Memory B cell (primary cell): ENCODE results near the gene RAPGEF3.
A peak's percentile ranks its signal among the peaks of the same experiment; 100 is the strongest.

Experiments used
- ATAC-seq: fragments of 150-1000 bp; cut with Tn5 transposase; 2 replicates; pipeline ENCODE4 v1.10.0; 2021; ENCODE audit warnings: low read depth, mild to moderate bottlenecking, moderate library complexity
- DNase-seq, 2 donors: peaks; one replicate each; pipeline ENCODE4 v3.0.0; 2022; ENCODE audit warnings: low spot score in 2 of 2
- H3K27ac Mint-ChIP-seq: one replicate; pipeline ENCODE4 v1.8.0; 2022; ENCODE audit warnings: mild to moderate bottlenecking, moderate library complexity, mixed read lengths
- H3K27me3 Mint-ChIP-seq: one replicate; pipeline ENCODE4 v1.8.0; 2022; ENCODE audit warnings: mixed read lengths
- H3K36me3 Mint-ChIP-seq: one replicate; pipeline ENCODE4 v1.8.0; 2022; ENCODE audit warnings: mild to moderate bottlenecking, mixed read lengths
- H3K4me1 Mint-ChIP-seq: one replicate; pipeline ENCODE4 v1.8.0; 2022; ENCODE audit warnings: mixed read lengths
- H3K4me3 Mint-ChIP-seq: one replicate; pipeline ENCODE4 v1.8.0; 2022; ENCODE audit warnings: mild to moderate bottlenecking, moderate library complexity, mixed read lengths
- H3K9me3 Mint-ChIP-seq: one replicate; pipeline ENCODE4 v1.8.0; 2022; ENCODE audit warnings: mixed read lengths

RAPGEF3 gene

GRCh38 chr12:47741340-47741703 lies 17.4 kb downstream of the RAPGEF3 start:
- ATAC-seq, result peak; percentile 46
- peaks cover 51% of the 10 kb centered on the region for H3K4me1 Mint-ChIP-seq
- peak overlapping the region; percentile 62 for H3K4me3 Mint-ChIP-seq
- H3K27me3 Mint-ChIP-seq, result no peaks in the 10 kb centered on the region
- peak overlapping the region; percentile 74 for H3K27ac Mint-ChIP-seq
- no peaks in the 10 kb centered on the region for H3K9me3 Mint-ChIP-seq
- DNase-seq, result no peak
- H3K36me3 Mint-ChIP-seq, result no peaks in the 10 kb centered on the region

GRCh38 chr12:47740606-47741339 lies 17.9 kb downstream of the RAPGEF3 start:
- peak overlapping the region; percentile 74 for H3K27ac Mint-ChIP-seq
- H3K36me3 Mint-ChIP-seq, result no peaks in the 10 kb centered on the region
- H3K27me3 Mint-ChIP-seq, result no peaks in the 10 kb centered on the region
- H3K4me1 Mint-ChIP-seq, result peaks cover 45% of the 10 kb centered on the region
- peak overlapping the region; percentile 74 for H3K4me3 Mint-ChIP-seq
- H3K9me3 Mint-ChIP-seq, result no peaks in the 10 kb centered on the region
- ATAC-seq, result peak; percentile 60
- peak in 1 of 2 donors; percentile 44 for DNase-seq

- peak overlapping the region; percentile 74 for H3K4me3 Mint-ChIP-seq
- no peaks in the 10 kb centered on the region for H3K36me3 Mint-ChIP-seq
- ATAC-seq (peak; percentile 49), DNase-seq (no peak)
- H3K4me1 Mint-ChIP-seq, result peaks cover 42% of the 10 kb centered on the region
- H3K27ac Mint-ChIP-seq, result peak overlapping the region; percentile 74
- no peaks in the 10 kb centered on the region for H3K27me3 Mint-ChIP-seq
- H3K9me3 Mint-ChIP-seq, result no peaks in the 10 kb centered on the region
Measured at GRCh38 chr12:47739979-47740378, 18.7 kb downstream of the RAPGEF3 start.

DNA sequence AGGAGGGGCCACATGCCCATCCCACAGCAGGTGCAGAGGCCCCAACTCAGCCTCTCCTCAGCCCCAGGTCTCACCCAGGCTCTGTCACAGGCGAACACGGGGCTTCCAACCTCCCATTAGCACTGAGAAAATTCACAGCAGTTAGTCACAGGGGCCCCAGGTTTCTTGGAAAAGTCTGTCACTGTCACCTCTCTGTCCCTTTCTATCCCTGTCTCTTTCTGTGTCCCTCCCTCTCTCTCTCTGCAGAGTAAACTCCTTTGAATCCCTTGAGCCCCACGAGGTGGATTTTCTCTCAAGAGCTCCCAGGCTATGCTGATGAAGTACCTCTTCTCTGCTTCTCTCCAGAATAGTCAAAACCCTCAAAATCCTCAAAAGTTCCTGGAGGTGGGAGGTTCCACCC lies 19.4 kb downstream of the RAPGEF3 start:
- no peak for ATAC-seq
- peak overlapping the region; percentile 74 for H3K27ac Mint-ChIP-seq
- no peaks in the 10 kb centered on the region for H3K27me3 Mint-ChIP-seq
- H3K4me3 Mint-ChIP-seq, result no peak overlapping the region
- H3K4me1 Mint-ChIP-seq, result peaks cover 41% of the 10 kb centered on the region
- no peak for DNase-seq
- H3K36me3 Mint-ChIP-seq, result no peaks in the 10 kb centered on the region
- no peaks in the 10 kb centered on the region for H3K9me3 Mint-ChIP-seq

- Mint-ChIP-seq H3K4me1 (peaks cover 33% of the 10 kb centered on the region), H3K9me3 (no peaks in the 10 kb centered on the region), H3K27me3 (no peaks in the 10 kb centered on the region), H3K4me3 (no peak overlapping the region), H3K36me3 (no peaks in the 10 kb centered on the region), H3K27ac (no peak overlapping the region)
- no peak for DNase-seq
- ATAC-seq, result no peak
Measured at GRCh38 chr12:47737936-47738594, 20.6 kb downstream of the RAPGEF3 start.

DNA sequence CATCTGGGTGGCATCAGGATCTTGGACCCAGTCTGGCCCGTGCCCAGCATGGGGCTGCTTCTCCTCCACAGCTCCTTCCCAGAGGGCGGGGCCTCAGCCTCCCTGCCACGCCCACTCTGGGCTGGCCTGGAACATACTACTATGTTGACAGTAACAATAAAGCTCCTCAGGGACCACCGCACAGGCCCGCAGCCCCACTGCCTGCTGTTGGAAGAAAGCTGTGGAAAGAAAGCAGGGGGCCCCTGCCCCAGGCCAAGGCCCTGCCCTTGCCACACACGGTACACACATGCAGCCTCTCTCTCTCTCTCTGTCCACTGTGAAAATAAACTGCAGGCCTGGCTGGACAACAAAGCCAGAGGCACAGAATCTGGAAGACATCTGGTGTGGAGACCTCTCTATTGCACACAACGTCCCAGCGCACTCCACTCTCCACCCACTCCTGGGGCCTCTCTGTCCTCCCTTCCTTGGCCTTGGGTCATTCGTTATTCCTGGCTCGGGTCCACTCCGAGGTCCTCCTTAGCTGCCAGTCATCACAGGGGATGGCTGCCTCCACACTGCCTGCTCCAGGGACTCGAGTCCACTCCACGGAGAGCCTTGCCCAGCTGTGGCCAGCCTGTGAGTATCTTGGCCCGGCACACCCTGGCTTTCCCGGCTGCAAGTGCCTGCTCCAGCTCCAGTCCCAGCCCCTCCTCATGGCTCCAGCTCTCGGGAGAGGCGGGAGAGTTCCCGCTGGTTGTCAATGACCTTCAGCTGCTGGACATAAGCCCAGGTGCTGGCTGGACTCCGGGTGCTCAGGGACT lies 21.6 kb downstream of the RAPGEF3 start:
- peaks cover 29% of the 10 kb centered on the region for H3K4me1 Mint-ChIP-seq

DNA sequence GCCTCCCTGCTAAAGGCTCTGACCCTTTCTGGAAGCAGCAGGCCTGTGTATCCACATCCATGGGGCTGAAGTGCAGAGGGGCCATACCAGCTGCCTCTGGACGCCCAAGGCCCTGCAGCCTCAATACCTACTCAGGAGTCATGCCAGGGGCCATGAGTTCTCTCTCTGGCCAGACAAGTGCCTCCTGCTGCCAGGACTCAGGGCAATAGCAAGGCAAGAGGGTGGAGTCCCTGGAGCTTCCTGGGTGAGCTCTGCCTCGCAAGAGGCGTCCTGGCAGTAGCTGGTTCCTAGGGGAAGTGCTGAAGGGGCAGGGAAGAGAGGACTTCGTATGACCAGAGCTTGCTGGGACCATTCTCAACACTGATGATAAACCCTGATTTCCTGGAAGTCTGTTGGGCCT lies 22.5 kb downstream of the RAPGEF3 start:
- H3K4me3 Mint-ChIP-seq, result no peak overlapping the region
- H3K36me3 Mint-ChIP-seq, result no peaks in the 10 kb centered on the region
- H3K4me1 Mint-ChIP-seq, result peaks cover 24% of the 10 kb centered on the region
- no peak for DNase-seq
- no peak for ATAC-seq
- no peak overlapping the region for H3K27ac Mint-ChIP-seq
- H3K9me3 Mint-ChIP-seq, result no peaks in the 10 kb centered on the region
- no peaks in the 10 kb centered on the region for H3K27me3 Mint-ChIP-seq

More for the DNA sequence above, 21.6 kb downstream of the RAPGEF3 start:
- Mint-ChIP-seq H3K27ac (no peak overlapping the region), H3K36me3 (no peaks in the 10 kb centered on the region), H3K9me3 (no peaks in the 10 kb centered on the region), H3K27me3 (no peaks in the 10 kb centered on the region), H3K4me3 (no peak overlapping the region)
- DNase-seq (no peak), ATAC-seq (no peak)

DNA sequence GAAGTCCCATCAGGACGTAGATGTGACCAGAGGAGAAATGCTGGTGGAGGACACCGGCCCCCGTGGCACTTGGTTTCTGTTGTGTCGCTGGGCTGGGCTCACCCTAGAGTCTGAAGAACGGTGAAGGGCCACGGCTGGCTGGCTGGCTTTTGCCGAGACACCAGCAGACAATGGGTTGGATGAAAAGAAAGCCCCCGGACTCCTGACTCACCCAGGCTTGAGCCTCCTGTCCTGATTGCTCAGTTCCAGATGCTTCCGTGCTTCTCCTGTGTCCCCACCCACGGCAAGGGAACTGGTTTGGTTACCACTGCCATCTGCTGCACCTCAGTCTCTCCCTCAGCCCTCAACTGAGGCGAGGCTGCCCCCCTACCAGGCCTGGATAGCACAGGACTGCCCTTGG lies 23.0 kb downstream of the RAPGEF3 start:
- DNase-seq (no peak), ATAC-seq (no peak)
- H3K27me3 Mint-ChIP-seq, result no peaks in the 10 kb centered on the region
- peaks cover 18% of the 10 kb centered on the region for H3K4me1 Mint-ChIP-seq
- no peaks in the 10 kb centered on the region for H3K9me3 Mint-ChIP-seq
- H3K36me3 Mint-ChIP-seq, result no peaks in the 10 kb centered on the region
- no peak overlapping the region for H3K27ac Mint-ChIP-seq
- no peak overlapping the region for H3K4me3 Mint-ChIP-seq

DNA sequence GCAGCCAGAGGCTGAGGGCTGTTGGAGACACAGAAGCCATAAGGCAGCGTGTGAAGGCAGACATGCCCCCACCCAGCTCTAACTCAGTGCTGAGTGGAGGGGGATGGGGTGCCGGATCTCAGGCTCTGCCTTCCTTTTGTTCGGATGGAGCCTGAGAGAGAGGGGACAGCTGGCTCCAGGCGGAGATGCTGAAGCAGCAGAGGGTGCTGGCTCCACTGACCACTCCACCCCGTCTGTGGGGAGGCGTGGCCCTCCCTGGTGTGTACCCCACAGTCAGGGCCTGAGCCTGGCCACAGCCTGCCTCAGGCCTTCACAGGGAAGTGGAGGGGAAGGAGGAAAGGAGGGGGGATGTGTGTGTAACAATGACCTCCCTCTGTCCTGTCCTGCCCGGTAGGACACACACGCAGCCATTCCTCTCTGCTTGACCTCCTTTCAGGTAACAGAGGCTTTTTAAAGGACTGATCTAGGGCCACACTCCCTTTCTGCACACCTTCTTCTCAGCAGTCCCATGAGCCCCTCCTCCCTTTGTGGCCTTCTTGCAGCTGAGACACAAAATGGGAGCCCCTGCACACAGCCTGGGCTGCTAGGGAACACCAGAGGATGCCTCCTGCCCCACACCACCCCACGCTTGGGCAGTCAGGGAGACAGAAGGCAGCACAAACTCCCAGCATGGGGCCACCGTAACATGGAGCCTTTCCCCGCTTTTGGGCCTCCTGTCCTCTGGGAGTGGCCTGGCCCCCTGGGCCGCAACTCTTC lies 23.8 kb downstream of the RAPGEF3 start:
- Mint-ChIP-seq H3K4me3 (no peak overlapping the region), H3K36me3 (no peaks in the 10 kb centered on the region), H3K27ac (no peak overlapping the region), H3K27me3 (no peaks in the 10 kb centered on the region), H3K4me1 (peaks cover 11% of the 10 kb centered on the region), H3K9me3 (no peaks in the 10 kb centered on the region)
- DNase-seq (no peak), ATAC-seq (no peak)

DNA sequence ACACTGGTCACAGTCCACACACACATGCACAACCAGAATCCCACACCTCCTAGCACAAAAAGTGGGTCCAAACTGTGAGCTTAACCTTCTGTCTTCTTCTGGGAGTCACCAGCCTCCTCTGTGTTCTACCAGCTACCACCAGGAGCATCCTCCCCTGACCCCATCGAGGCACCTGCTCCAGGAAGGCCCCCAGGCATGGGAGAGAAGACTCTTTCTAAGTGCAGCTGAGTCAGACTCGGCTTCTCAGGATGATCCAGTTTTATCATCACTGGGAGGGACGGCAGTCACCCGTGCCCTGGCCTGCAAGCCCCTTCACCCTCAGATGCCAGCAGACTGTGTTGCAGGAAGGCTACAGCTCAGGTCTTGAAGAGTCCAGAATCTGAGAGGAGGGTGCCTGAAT lies 25.5 kb downstream of the RAPGEF3 start:
- ATAC-seq, result no peak
- no peak overlapping the region for H3K4me3 Mint-ChIP-seq
- no peaks in the 10 kb centered on the region for H3K9me3 Mint-ChIP-seq

GRCh38 chr12:47732504-47732903 lies 26.2 kb downstream of the RAPGEF3 start:
- no peak for ATAC-seq
- Mint-ChIP-seq H3K4me3 (no peak overlapping the region), H3K4me1 (no peaks in the 10 kb centered on the region), H3K27ac (no peak overlapping the region), H3K9me3 (no peaks in the 10 kb centered on the region), H3K27me3 (no peaks in the 10 kb centered on the region), H3K36me3 (no peaks in the 10 kb centered on the region)
- DNase-seq, result no peak

More for the DNA sequence above, 25.5 kb downstream of the RAPGEF3 start:
- H3K27me3 Mint-ChIP-seq, result no peaks in the 10 kb centered on the region
- H3K27ac Mint-ChIP-seq, result no peak overlapping the region
- H3K4me1 Mint-ChIP-seq, result no peaks in the 10 kb centered on the region
- no peak for DNase-seq
- H3K36me3 Mint-ChIP-seq, result no peaks in the 10 kb centered on the region

- Mint-ChIP-seq H3K36me3 (no peaks in the 10 kb centered on the region), H3K27ac (no peak overlapping the region)
- ATAC-seq, result no peak
Measured at GRCh38 chr12:47731723-47732122, 27.0 kb downstream of the RAPGEF3 start.

GRCh38 chr12:47730341-47730744 lies 28.3 kb downstream of the RAPGEF3 start:
- ATAC-seq (no peak), DNase-seq (no peak)
- H3K27ac Mint-ChIP-seq, result no peak overlapping the region
- H3K4me1 Mint-ChIP-seq, result peaks cover 9% of the 10 kb centered on the region
- H3K4me3 Mint-ChIP-seq, result no peak overlapping the region
- H3K9me3 Mint-ChIP-seq, result no peaks in the 10 kb centered on the region
- H3K36me3 Mint-ChIP-seq, result no peaks in the 10 kb centered on the region
- no peaks in the 10 kb centered on the region for H3K27me3 Mint-ChIP-seq

More at GRCh38 chr12:47731723-47732122, 27.0 kb downstream of the RAPGEF3 start:
- Mint-ChIP-seq H3K4me1 (peaks cover 2% of the 10 kb centered on the region), H3K9me3 (no peaks in the 10 kb centered on the region), H3K4me3 (no peak overlapping the region), H3K27me3 (no peaks in the 10 kb centered on the region)
- DNase-seq, result no peak

DNA sequence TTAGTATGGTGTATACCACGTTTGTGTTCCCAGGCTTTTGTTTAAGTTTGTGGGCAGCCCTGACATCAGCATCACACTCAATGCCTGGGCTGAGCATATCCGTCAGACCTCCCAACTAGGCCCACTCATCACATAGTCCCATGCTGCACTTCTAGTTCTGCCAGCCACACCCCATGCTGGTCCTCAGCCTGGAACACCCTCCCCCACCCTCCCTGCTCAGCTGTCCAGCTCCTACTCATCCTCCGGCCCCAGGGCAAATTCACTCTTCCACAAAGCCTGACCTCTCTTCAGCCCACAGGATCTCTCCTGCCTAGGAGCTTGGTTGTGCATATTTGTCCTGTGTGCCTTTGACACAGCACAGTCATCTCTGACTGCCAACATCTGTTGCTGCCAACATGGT lies 29.4 kb downstream of the RAPGEF3 start:
- H3K4me1 Mint-ChIP-seq, result peaks cover 12% of the 10 kb centered on the region
- no peaks in the 10 kb centered on the region for H3K27me3 Mint-ChIP-seq

More for the DNA sequence above, 29.4 kb downstream of the RAPGEF3 start:
- Mint-ChIP-seq H3K9me3 (no peaks in the 10 kb centered on the region), H3K4me3 (no peak overlapping the region), H3K36me3 (no peaks in the 10 kb centered on the region), H3K27ac (peak overlapping the region; percentile 49)
- ATAC-seq (no peak), DNase-seq (no peak)
